ENCODE data around the gene UBAP1. TPM values are rescaled to one million over a fixed set of nuclear protein-coding genes. Genes with fewer than 3 reads are reported as not detected.

UBAP1 gene
- total RNA-seq, 6 experiments from 2014 or later: 36.7 to 43.9 (median 41.4) TPM

DNA sequence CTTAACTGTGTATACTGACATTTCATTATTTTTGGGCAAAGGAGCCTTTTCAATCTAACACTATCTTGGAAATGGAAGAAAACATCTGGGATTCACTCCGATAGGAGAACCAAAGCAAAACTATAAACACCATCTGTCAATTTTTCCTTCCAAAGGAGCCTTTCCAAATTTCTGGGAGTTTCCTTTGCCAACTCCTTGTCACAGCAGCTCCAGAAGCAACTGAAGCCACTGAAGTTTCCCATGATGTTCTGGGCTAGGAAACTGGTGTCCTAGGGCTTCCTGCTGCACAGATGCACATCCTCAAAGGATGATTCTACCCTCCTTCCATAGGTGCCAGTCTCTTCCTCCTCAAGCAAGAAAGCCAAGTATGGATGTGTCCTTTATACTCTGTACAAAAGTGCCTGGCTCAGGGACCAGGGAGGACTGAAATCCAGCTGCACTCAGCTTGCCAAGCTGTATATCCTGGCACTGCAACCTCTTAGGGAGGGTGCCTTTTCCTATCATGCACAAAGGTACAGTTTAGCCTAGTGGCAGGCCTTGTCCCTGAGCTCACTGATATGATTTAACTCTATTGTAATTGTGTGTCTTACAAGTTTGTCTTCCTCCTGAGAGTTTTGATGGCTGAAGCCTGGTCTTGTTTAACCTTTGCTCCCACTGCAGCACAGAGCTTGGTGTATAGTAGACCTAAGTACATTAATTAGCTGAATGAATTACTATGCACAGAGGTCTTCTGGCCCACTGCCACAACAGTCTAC lies 8.4 kb upstream of the UBAP1 start:
- H3K4me1 Mint-ChIP-seq (ENCODE audit: low read depth): no peaks in the 10 kb centered on the region
- no peaks in the 10 kb centered on the region for H3K9me3 Mint-ChIP-seq
- H3K36me3 Mint-ChIP-seq (ENCODE audit: low read depth): no peaks in the 10 kb centered on the region
- TF ChIP-seq, protein P1, sequence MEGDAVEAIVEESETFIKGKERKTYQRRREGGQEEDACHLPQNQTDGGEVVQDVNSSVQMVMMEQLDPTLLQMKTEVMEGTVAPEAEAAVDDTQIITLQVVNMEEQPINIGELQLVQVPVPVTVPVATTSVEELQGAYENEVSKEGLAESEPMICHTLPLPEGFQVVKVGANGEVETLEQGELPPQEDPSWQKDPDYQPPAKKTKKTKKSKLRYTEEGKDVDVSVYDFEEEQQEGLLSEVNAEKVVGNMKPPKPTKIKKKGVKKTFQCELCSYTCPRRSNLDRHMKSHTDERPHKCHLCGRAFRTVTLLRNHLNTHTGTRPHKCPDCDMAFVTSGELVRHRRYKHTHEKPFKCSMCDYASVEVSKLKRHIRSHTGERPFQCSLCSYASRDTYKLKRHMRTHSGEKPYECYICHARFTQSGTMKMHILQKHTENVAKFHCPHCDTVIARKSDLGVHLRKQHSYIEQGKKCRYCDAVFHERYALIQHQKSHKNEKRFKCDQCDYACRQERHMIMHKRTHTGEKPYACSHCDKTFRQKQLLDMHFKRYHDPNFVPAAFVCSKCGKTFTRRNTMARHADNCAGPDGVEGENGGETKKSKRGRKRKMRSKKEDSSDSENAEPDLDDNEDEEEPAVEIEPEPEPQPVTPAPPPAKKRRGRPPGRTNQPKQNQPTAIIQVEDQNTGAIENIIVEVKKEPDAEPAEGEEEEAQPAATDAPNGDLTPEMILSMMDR (IDR thresholded peaks at IDR 0.05): no peak
- 0 out of 2 replicates have a peak, but pooled peaks cover 2% of the 10 kb centered on the region for H3K27me3 Mint-ChIP-seq (ENCODE audit: insufficient read depth)
- H3K27ac Mint-ChIP-seq: no peak overlapping the region
- DNase-seq: no peak
- no peak overlapping the region for H3K4me3 Mint-ChIP-seq

DNA sequence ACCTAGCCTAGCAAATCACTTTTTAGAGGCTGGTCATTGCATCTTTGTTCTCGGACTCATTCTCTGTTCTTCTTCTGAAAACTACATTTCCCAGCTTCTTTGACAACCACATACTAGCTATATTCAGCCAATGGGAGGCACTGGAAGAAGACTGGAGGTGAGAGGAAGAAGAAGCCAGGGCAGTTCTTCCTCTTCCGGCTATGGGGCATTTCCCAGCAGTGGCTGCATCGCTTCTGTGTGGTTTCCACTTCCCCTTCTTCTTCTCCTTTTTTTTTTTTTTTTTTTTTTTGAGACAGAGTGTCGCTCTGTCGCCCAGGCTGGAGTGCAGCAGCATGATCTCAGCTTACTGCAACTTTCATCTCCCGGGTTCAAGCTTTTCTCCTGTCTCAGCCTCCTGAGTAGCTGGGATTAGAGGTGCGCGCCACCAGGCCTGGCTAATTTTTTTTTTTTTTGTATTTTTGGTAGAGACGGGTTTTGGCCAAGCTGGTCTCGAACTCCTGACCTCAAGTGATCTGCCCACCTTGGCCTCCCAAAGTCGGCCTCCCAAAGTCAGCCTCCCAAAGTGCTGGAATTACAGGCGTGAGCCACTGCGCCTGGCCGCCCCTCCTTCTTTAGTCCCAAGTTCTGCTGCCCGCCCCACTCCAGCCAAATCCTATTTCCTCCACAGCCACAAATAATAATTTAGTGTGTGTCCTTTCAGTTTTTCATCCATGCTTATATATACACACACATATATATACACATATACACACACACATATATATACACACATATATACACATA lies 6.9 kb upstream of the UBAP1 start:
- Mint-ChIP-seq H3K4me1 (ENCODE audit: low read depth) (no peaks in the 10 kb centered on the region), H3K9me3 (no peaks in the 10 kb centered on the region), H3K4me3 (no peak overlapping the region), H3K27ac (no peak overlapping the region), H3K27me3 (ENCODE audit: insufficient read depth) (peaks cover 3% of the 10 kb centered on the region), H3K36me3 (ENCODE audit: low read depth) (no peaks in the 10 kb centered on the region)
- TF ChIP-seq, protein P1 (IDR thresholded peaks at IDR 0.05): no peak
- DNase-seq: no peak

DNA sequence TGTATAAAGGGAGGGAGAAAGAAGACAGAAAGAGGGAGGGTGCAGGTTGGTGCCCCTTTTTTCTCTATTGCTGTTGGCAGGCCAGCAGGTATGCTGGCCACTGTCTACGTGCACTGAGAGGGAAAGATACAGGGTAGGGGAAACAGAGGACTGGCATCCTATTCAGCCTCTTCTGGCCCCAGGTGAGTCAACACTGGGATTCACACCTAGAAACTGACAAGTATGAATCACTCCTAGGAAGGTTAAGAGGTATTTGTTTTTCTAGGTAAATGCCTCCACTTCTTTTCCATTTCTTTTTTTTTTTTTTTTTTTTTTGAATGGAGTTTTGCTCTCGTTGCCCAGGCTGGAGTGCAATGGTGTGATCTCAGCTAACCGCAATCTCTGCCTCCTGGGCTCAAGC lies 2.8 kb upstream of the UBAP1 start:
- Mint-ChIP-seq H3K9me3 (no peaks in the 10 kb centered on the region), H3K36me3 (ENCODE audit: low read depth) (peaks cover 16% of the 10 kb centered on the region), H3K4me1 (ENCODE audit: low read depth) (peaks cover 5% of the 10 kb centered on the region), H3K4me3 (no peak overlapping the region), H3K27ac (no peak overlapping the region), H3K27me3 (ENCODE audit: insufficient read depth) (peaks cover 3% of the 10 kb centered on the region)
- TF ChIP-seq, protein P1 (IDR thresholded peaks at IDR 0.05): no peak
- DNase-seq: no peak

DNA sequence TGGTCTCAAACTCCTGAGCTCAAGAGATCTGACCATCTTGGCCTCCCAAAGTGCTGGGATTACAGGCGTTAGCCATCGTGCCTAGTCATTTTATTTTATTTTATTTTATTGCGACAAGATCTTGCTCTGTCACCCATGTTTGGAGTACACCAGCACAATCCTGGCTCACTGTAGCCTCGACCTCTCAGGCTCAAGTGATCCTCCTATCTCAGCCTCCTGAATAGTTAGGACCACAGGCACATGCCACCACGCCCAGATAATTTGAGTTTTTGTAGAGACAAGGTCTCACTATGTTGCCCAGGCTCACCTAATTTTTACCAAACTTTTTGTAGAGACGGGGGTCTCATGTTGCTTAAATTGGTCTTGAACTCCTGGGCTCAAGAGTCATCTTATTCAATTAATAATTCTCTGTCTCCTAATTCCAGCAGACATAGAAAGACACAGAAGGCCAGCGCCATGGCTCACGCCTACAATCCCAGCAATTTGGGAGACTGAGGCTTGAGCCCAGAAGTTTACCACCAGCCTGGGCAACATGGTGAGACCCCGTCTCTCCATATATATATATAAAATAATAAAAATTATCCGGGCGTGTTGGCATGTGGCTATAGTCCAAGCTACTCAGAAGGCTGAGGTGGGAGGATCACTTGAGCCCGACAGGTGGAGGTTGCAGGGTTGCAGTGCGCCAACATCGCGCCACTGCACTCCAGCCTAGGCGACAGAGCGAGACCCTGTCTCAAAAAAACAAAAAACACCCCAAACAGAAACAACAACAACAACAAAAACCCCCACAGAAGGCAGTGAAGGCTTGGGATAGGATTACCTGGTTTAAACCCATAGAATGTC lies 1.0 kb upstream of the UBAP1 start:
- Mint-ChIP-seq H3K27ac (peak overlapping the region; percentile 98), H3K4me3 (peak overlapping the region; percentile 99), H3K36me3 (ENCODE audit: low read depth) (peaks cover 16% of the 10 kb centered on the region), H3K27me3 (ENCODE audit: insufficient read depth) (peaks cover 3% of the 10 kb centered on the region), H3K9me3 (no peaks in the 10 kb centered on the region), H3K4me1 (ENCODE audit: low read depth) (peaks cover 5% of the 10 kb centered on the region)
- no peak for DNase-seq
- TF ChIP-seq, protein P1 (IDR thresholded peaks at IDR 0.05): no peak

All from HFFc6 (cell line).